8988T (cell line): ENCODE measurements around the gene TOR4A.
"Not testable (repeated sequence)": the region's sequence is repeated elsewhere in the genome, so short reads cannot be mapped to it uniquely, and the experiment has no call there.

ENCODE experiments used
- DNase-seq: peaks from one replicate; pipeline ENCODE4 v3.0.0; 2011

TOR4A gene

GRCh38 chr9:137253717-137254623, 23.6 kb upstream of the TOR4A start:
- DNase-seq = no peak

GRCh38 chr9:137254624-137255447, 22.7 kb upstream of the TOR4A start, which contains the start of gene NELFB:
TSS of gene NELFB (plus strand) at chr9:137255327.
- DNase-seq = peak; percentile 100

- DNase-seq = peak; percentile 77
These were observed 21.9 kb upstream of the TOR4A start for GRCh38 chr9:137255448-137256114.

GRCh38 chr9:137256362-137256761, 21.2 kb upstream of the TOR4A start:
- DNase-seq = no peak

GRCh38 chr9:137256856-137257255, 20.7 kb upstream of the TOR4A start:
- DNase-seq = no peak

GRCh38 chr9:137262173-137262908, 15.2 kb upstream of the TOR4A start:
- DNase-seq = not testable (repeated sequence)

GRCh38 chr9:137262909-137263285, 14.6 kb upstream of the TOR4A start:
- no peak for DNase-seq

- no peak for DNase-seq
These were observed 14.0 kb upstream of the TOR4A start for GRCh38 chr9:137263506-137263905.

GRCh38 chr9:137264067-137264466, 13.5 kb upstream of the TOR4A start:
- DNase-seq = no peak

GRCh38 chr9:137265496-137266161, 11.9 kb upstream of the TOR4A start:
- no peak for DNase-seq

- DNase-seq = no peak
These were observed 11.4 kb upstream of the TOR4A start for GRCh38 chr9:137266162-137266527.

- DNase-seq = no peak
These were observed 10.7 kb upstream of the TOR4A start for GRCh38 chr9:137266585-137267453.

GRCh38 chr9:137267933-137268355, 9.6 kb upstream of the TOR4A start:
- no peak for DNase-seq

GRCh38 chr9:137268538-137269201, 8.9 kb upstream of the TOR4A start:
- DNase-seq = no peak

- no peak for DNase-seq
These were observed 8.2 kb upstream of the TOR4A start for GRCh38 chr9:137269231-137269772.

GRCh38 chr9:137270929-137271695, 6.4 kb upstream of the TOR4A start:
- DNase-seq = no peak

- no peak for DNase-seq
These were observed 5.8 kb upstream of the TOR4A start for GRCh38 chr9:137271696-137272076.

- no peak for DNase-seq
These were observed 5.1 kb upstream of the TOR4A start for GRCh38 chr9:137272241-137273094.
